Activated T-cell treated with anti-CD3 and anti-CD28 coated beads, Interleukin-2, amount 50 U/mL, for 4 hours (primary cell): ENCODE measurements around the gene ZNF668. TPM values are rescaled to one million over a fixed set of nuclear protein-coding genes. Genes with fewer than 3 reads are reported as not detected.

Source experiments
- ATAC-seq, 2 donors: fragments of 200-7000 bp; cut with Tn5 transposase; one replicate each; pipeline ENCODE4 v1.10.0; 2021
- DNase-seq: peaks from one replicate; pipeline ENCODE4 v3.0.0-alpha.2; 2020
- H3K27me3 Mint-ChIP-seq: one replicate; pipeline ENCODE4 v1.8.0; 2021; ENCODE audit warnings: low read depth, mixed read lengths
- H3K36me3 Mint-ChIP-seq: one replicate; pipeline ENCODE4 v1.8.0; 2022; ENCODE audit warnings: mixed read lengths; ENCODE audit not compliant: insufficient read depth
- H3K4me1 Mint-ChIP-seq: one replicate; pipeline ENCODE4 v1.8.0; 2021; ENCODE audit warnings: low read depth, mixed read lengths
- H3K4me3 Mint-ChIP-seq: one replicate; pipeline ENCODE4 v1.8.0; 2021; ENCODE audit warnings: mild to moderate bottlenecking, moderate library complexity, mixed read lengths
- H3K9me3 Mint-ChIP-seq: one replicate; pipeline ENCODE4 v1.8.0; 2021; ENCODE audit warnings: mixed read lengths
- total RNA-seq, 3 donors: library from RNA; stranded (reverse); gene quantifications; one replicate each; pipeline ENCODE4 v1.2.1, GENCODE V29; 2021

The ZNF668 gene
- total RNA-seq, 3 donors from 2014 or later: 18.1 to 19.4 (median 19.2) TPM

DNA sequence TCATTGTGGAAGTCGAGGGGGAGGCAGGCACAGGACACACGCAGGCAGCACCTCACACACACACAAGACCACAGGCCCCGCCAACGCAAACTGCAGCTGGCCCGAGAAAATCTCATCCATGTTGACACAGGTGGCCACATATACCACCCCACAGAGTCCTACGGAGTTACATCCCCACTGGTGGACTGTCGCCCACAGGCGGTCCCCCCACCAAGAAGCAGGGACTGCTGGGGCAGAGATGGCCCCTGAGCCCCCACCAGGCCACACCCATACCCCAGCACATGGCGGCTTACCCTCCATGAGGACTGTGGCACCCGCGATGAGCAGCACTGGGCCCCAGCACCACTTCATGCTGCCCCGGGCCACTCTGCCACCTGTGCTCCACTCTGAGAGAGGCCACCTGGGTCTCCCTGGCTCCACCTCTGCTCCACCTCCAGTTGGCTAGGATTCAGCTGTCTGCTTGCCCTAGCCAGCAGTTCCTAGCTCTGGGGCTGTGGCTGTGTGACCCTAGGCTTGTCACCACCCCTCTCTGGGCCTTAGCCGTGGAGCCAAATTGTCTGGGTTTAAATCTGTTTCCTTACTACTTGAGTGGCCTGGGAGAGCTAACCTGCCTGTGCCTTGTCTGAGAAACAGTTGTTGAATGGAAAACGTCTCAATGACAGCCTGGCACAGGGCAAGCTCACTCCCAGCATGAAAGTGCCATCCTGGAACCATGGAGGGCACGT is 14.6 kb upstream of the ZNF668 start, which contains the start of gene PRSS53:
Gene PRSS53 (minus strand): TSS at position 485 of the 725 bp plus-strand sequence. CDS start 134 bp downstream, at position 351.
- DNase-seq (no peak), ATAC-seq (no peak)
- no peaks in the 10 kb centered on the region for H3K9me3 Mint-ChIP-seq
- no peaks in the 10 kb centered on the region for H3K27me3 Mint-ChIP-seq
- H3K36me3 Mint-ChIP-seq: peaks cover 9% of the 10 kb centered on the region
- H3K4me1 Mint-ChIP-seq: peaks cover 7% of the 10 kb centered on the region
- no peak within 1 kb of the TSS for H3K4me3 Mint-ChIP-seq

DNA sequence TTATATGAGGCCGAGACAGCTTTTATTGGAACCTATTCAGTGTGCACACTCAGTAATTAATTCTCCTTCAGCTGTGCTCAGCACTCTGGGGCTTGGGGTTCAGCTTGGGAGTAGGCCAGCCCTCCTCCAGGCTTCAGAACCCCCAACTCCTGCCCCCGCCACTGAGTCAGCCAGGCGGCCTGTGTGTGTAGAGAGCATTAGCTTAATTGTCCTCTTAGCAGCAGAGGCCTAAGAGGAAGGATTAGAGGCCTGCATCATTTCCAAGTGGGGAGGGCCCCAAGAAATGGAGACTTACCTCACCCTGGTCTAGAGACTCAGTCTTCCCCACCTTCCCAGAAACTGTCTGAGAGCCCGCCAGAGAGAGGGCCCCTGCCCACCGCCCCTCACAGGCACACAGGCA is 13.9 kb upstream of the ZNF668 start:
- peaks cover 9% of the 10 kb centered on the region for H3K36me3 Mint-ChIP-seq
- no peaks in the 10 kb centered on the region for H3K27me3 Mint-ChIP-seq
- no peak for DNase-seq
- H3K4me3 Mint-ChIP-seq: no peak overlapping the region
- peaks cover 4% of the 10 kb centered on the region for H3K4me1 Mint-ChIP-seq
- H3K9me3 Mint-ChIP-seq: no peaks in the 10 kb centered on the region
- ATAC-seq: no peak

DNA sequence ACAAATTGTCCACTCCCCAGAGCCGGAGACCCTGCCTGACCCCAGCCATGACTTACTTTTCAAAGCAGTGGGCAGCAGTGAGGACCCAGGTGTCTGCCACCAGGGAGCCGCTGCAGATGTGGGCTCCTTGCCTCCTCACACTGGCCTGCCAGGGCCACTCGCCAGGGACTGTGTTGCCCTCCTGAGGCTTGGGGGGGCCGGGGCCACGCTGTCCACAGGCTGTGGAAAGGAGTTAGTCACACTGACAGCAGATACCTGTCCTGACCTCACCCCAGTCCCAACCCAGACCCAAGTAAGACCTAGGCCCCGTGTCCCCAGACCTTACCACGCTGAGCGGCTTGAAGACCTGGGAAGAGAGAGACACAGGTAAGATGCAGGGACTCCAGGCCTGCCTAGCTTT is 13.4 kb upstream of the ZNF668 start:
- H3K27me3 Mint-ChIP-seq: no peaks in the 10 kb centered on the region
- no peaks in the 10 kb centered on the region for H3K9me3 Mint-ChIP-seq
- H3K4me3 Mint-ChIP-seq: no peak overlapping the region
- peaks cover 9% of the 10 kb centered on the region for H3K36me3 Mint-ChIP-seq
- H3K4me1 Mint-ChIP-seq: peaks cover 2% of the 10 kb centered on the region
- no peak for DNase-seq
- no peak for ATAC-seq

DNA sequence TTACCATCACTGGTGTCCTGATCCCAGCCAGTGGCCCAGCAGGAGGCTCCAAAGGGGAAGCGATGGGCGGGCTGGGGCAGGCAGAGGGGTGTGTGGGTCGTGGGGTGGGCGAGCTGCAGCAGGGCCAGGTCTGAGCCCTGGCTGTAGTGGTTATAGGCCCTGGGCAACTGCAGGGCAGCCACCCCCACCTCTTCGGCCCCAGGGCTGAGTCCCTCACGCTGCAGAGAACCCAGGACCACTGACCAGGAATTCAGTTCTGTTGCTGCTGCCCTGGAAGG is 12.5 kb upstream of the ZNF668 start:
- H3K4me3 Mint-ChIP-seq: no peak overlapping the region
- no peaks in the 10 kb centered on the region for H3K27me3 Mint-ChIP-seq
- H3K9me3 Mint-ChIP-seq: no peaks in the 10 kb centered on the region
- H3K4me1 Mint-ChIP-seq: peaks cover 5% of the 10 kb centered on the region
- peaks cover 10% of the 10 kb centered on the region for H3K36me3 Mint-ChIP-seq
- DNase-seq (no peak), ATAC-seq (no peak)

DNA sequence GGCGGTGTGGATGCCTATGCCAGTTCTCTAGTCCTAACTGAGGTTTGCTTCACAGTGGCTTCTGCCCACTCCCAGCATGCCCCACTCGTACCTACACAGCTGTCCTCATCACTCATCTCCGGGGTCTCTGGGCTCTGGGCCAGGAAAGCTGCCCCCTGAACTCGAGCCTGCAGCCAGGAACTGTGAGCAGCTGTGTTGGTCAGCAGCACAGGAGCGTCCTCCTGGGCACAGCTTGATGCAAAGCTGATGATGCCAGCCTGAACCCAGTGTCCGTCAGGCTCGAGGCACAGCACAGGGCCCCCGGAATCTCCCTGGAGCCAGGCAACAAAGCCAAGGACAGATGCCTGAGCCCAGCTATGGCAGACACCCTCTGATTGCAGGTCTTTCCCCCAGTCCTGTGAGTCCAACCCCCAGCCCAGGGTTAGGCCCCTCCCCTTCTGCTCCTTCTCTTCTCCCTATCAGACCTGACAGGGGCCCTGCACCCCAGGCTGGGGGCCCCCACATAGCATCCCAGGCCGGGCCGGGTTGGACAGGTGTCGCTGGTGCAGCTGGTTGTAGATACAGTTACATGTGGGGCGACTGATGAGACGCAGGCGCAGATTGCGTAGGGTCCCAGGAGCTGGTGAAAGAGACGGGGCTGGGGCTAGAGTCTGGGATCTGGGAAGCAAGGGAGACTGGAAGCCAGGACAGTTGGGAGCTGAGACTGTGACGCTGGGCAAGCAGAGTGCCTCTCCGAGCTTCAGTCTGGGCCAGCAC is 12.0 kb upstream of the ZNF668 start:
- H3K9me3 Mint-ChIP-seq: no peaks in the 10 kb centered on the region
- H3K4me3 Mint-ChIP-seq: no peak overlapping the region
- peaks cover 9% of the 10 kb centered on the region for H3K36me3 Mint-ChIP-seq
- no peaks in the 10 kb centered on the region for H3K27me3 Mint-ChIP-seq
- DNase-seq: no peak
- peaks cover 5% of the 10 kb centered on the region for H3K4me1 Mint-ChIP-seq
- no peak for ATAC-seq

DNA sequence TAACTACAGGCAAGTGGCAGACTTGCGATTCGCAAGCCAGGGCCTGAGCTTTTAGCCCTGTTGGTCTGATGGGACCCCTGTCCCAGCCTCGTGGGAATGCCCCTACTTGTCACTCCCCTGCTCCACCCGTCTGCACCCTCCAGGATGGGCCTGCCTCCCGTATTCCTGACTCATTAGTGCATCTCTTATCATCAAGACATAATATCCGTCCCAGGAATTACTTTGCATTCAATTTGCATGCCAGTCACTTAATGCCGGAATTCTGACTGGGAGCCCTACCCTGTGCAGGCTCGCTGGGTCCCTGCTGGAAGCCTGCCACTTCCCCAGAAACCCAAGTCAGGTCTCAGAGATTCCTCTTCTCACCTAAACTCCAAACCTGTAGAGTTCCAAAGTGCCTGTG is 11.4 kb upstream of the ZNF668 start:
- no peak for ATAC-seq
- H3K36me3 Mint-ChIP-seq: peaks cover 11% of the 10 kb centered on the region
- no peaks in the 10 kb centered on the region for H3K9me3 Mint-ChIP-seq
- H3K4me1 Mint-ChIP-seq: peaks cover 8% of the 10 kb centered on the region
- DNase-seq: no peak
- no peak overlapping the region for H3K4me3 Mint-ChIP-seq
- H3K27me3 Mint-ChIP-seq: no peaks in the 10 kb centered on the region

- Mint-ChIP-seq H3K4me1 (peaks cover 8% of the 10 kb centered on the region), H3K9me3 (no peaks in the 10 kb centered on the region), H3K4me3 (no peak overlapping the region), H3K36me3 (peaks cover 11% of the 10 kb centered on the region), H3K27me3 (no peaks in the 10 kb centered on the region)
- no peak for DNase-seq
- no peak for ATAC-seq
Observed at GRCh38 chr16:31084584-31085302, 10.7 kb upstream of the ZNF668 start.

DNA sequence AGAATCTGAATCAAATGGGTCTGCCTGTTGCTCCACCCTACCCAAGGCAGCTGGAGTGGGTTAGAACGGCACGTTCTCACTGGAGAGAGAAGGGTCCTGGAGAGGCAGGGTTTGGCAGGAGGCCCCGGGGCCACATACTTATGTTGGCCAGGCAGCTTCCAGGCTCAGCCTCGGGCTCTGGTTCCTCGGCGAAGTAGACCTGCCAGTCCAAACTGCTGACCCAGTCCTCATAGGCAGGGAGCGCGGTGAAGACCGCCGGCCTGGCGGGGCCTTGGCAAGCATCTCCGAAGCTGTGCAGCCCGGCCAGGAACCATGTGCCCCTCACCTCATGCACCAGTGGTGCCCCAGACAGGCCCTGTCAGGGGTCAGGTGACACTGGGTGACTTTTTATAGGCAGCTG is 9.9 kb upstream of the ZNF668 start:
- Mint-ChIP-seq H3K4me3 (no peak overlapping the region), H3K4me1 (peaks cover 10% of the 10 kb centered on the region), H3K27me3 (no peaks in the 10 kb centered on the region), H3K9me3 (no peaks in the 10 kb centered on the region), H3K36me3 (peaks cover 10% of the 10 kb centered on the region)
- no peak for DNase-seq
- ATAC-seq: no peak

DNA sequence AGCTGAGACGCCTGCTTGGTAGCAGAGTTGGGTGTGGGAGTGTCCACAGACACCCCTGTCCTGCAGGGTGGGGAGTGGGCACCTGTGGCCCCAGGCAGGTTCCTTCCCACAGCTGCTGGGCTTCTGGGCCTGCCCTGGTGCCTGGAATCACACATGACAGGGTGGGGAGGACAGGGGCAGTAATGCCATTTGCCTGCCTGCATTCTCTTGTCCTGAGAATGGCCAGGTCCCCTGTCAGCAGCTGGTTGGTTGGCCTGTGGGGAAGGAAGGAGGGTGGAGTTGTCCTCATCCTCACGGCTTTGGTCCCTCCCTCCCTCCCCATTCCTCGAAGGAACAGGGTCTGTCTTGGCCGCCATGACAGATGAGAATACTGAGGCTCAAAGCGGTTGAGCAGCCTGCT is 9.5 kb upstream of the ZNF668 start:
- no peaks in the 10 kb centered on the region for H3K9me3 Mint-ChIP-seq
- ATAC-seq: no peak
- H3K27me3 Mint-ChIP-seq: no peaks in the 10 kb centered on the region
- peaks cover 15% of the 10 kb centered on the region for H3K36me3 Mint-ChIP-seq
- H3K4me1 Mint-ChIP-seq: peaks cover 12% of the 10 kb centered on the region
- H3K4me3 Mint-ChIP-seq: no peak overlapping the region
- DNase-seq: no peak

DNA sequence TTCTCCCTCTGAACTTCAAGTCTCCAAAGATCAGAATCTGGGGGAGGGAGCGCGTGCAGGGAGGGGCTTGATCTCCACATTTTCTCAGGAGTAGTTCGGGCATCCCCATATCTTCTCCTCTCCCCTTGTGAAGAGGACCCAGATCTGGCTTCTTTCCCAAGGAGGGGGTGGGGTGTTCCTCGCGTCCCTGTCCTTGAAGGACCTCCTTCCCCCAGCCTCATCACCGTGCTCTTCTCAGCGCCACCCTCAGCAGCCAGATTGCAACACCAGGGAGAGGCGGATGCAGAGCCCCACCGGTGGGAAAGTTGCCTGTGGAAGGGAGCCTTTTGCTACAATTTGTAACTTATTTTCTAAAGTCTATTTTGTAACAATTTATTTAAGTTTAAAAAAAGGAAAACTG is 9.0 kb upstream of the ZNF668 start:
- peaks cover 13% of the 10 kb centered on the region for H3K4me1 Mint-ChIP-seq
- no peak overlapping the region for H3K4me3 Mint-ChIP-seq
- H3K36me3 Mint-ChIP-seq: peaks cover 19% of the 10 kb centered on the region
- H3K27me3 Mint-ChIP-seq: no peaks in the 10 kb centered on the region
- ATAC-seq (no peak), DNase-seq (no peak)
- no peaks in the 10 kb centered on the region for H3K9me3 Mint-ChIP-seq

- H3K9me3 Mint-ChIP-seq: no peaks in the 10 kb centered on the region
- ATAC-seq: no peak
- H3K27me3 Mint-ChIP-seq: no peaks in the 10 kb centered on the region
- no peak overlapping the region for H3K4me3 Mint-ChIP-seq
- DNase-seq: no peak
- H3K4me1 Mint-ChIP-seq: peaks cover 16% of the 10 kb centered on the region
- H3K36me3 Mint-ChIP-seq: peaks cover 25% of the 10 kb centered on the region
Observed at GRCh38 chr16:31082368-31083045, 8.5 kb upstream of the ZNF668 start.

DNA sequence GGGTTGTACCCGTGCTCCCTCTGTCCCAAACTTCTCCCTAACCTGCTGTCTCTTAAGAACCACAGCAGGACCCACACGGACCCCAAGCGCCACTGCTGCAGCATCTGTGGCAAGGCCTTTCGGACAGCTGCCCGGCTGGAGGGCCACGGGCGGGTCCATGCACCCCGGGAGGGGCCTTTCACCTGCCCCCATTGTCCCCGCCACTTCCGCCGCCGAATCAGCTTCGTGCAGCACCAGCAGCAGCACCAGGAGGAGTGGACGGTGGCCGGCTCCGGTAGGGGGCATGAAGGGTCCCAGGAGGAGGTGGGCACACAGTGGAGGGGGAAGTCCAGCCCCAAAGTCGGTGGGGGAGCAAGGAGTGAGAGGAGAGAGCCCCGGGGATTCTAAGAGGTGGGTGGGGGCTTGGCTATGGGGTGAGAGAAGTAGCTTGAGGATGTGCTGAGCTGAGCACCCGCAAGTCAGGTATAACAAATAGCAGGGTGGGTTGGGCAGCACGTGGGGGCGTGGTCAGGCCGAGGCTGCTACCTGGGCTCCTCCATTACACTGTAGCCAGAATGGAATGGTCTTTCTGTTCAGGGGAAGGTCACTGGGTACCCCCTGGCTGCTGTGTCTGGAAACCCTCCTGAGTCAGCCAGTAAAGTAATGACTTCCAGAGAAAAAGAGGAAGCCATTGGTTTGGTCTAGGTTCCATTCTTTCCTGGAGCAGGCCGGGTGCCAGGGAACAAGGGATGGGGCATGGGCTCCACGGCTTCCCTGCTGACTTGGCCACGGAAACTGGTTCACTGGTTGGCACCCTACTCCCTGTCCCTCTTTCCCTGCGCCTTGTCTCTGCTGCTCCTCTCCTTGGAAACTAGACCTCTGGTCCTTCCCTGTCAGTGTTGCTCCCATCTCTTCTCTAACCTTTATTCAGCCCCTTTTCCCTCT is 7.7 kb upstream of the ZNF668 start:
- DNase-seq (no peak), ATAC-seq (no peak)
- H3K4me1 Mint-ChIP-seq: peaks cover 16% of the 10 kb centered on the region
- no peaks in the 10 kb centered on the region for H3K9me3 Mint-ChIP-seq
- no peak overlapping the region for H3K4me3 Mint-ChIP-seq
- peaks cover 29% of the 10 kb centered on the region for H3K36me3 Mint-ChIP-seq
- H3K27me3 Mint-ChIP-seq: no peaks in the 10 kb centered on the region

- ATAC-seq (no peak), DNase-seq (no peak)
- Mint-ChIP-seq H3K36me3 (peaks cover 26% of the 10 kb centered on the region), H3K4me1 (peaks cover 21% of the 10 kb centered on the region), H3K9me3 (no peaks in the 10 kb centered on the region), H3K27me3 (no peaks in the 10 kb centered on the region), H3K4me3 (no peak overlapping the region)
Observed at GRCh38 chr16:31080756-31081419, 6.8 kb upstream of the ZNF668 start.
